Erythroblast (primary cell): ENCODE measurements around the gene CHD9.

Experiments
- GATA1 ChIP-seq: IDR thresholded peaks from 2 replicates; pipeline ENCODE4 v1.6.1; 2011; ENCODE audit warnings: low read depth, mild to moderate bottlenecking, control low read depth, low read length, moderate library complexity
- POLR2A ChIP-seq: IDR thresholded peaks from 2 replicates; pipeline ENCODE4 v1.6.1; 2011; ENCODE audit warnings: mild to moderate bottlenecking, low read length

DNA sequence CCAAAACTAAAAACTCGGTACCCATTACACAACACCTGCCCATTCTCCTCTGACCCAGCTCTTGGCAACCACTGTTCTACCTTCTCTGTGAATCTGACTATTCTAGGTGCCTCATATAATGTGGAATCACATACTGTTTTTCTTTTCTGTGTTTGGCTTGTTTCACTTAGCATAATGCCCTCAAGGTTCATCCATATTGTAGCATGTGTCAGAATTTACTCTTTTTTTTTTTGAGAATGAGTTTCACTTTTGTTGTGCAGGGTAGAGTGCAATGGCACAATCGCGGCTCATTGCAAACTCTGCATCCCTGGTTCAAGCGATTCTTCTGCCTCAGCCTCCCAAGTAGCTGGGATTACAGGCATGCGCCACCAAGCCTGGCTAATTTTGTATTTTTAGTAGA, 320.0 kb downstream of the CHD9 start:
- no peak for TF ChIP-seq POLR2A
- TF ChIP-seq GATA1, result no peak
